AG04449 (cell line): ENCODE results near the gene ZBTB6.

Source experiments
- CTCF ChIA-PET: fragments of 350-600 bp; formaldehyde crosslinking; extraction: SDS; loops from one replicate; lab custom pipeline; 2021; ENCODE audit warnings: antibody characterized with exemption; lab: Yijun Ruan, JAX
- POLR2A ChIA-PET: fragments of 400-600, 350-600 bp; formaldehyde crosslinking; extraction: SDS; loops from one replicate; lab custom pipeline; 2020; ENCODE audit warnings: antibody characterized with exemption, inconsistent platforms; lab: Yijun Ruan, JAX
- DNase-seq: peaks from one replicate; pipeline ENCODE4 v3.0.0-alpha.2; 2010; ENCODE audit warnings: low read depth, low spot score
- H3K4me3 ChIP-seq: 2 replicates; pipeline ENCODE4 v1.5.1; 2011; ENCODE audit warnings: low read depth, mild to moderate bottlenecking, control low read depth, low read length
- CTCF ChIP-seq: IDR thresholded peaks from one replicate; pipeline ENCODE4 v1.5.1; 2011; ENCODE audit warnings: mild to moderate bottlenecking, moderate library complexity, low read length, control low read depth, inconsistent platforms; ENCODE audit not compliant: insufficient read depth; ENCODE audit errors: missing control alignments

Gene ZBTB6

GRCh38 chr9:122931226-122932121 is 18.4 kb upstream of the ZBTB6 start, which contains the start of gene ZBTB26:
ZBTB26 (minus strand) TSS chr9:122931512; CDS start chr9:122919934, 11,578 bp downstream.
- POLR2A ChIA-PET: interaction anchor here (0.8 to 3.2 kb wide), 4 partner anchors 9 to 105 kb away, joined by 3 to 15 read pairs (median 9); partner anchors contain the start of genes RABGAP1, RC3H2 and ZBTB6
- peak within 1 kb of the TSS; percentile 96 for H3K4me3 ChIP-seq
- TF ChIP-seq CTCF: no peak
- CTCF ChIA-PET: interaction anchor here (0.8 to 1.6 kb wide), 3 partner anchors 9 to 59 kb away, joined by 3 to 7 read pairs (median 3); partner anchors contain the start of gene RABGAP1
- peak; percentile 50 for DNase-seq

- H3K4me3 ChIP-seq: peak overlapping the region; percentile 96
- CTCF ChIA-PET: interaction anchor here (0.9 to 1.6 kb wide), 3 partner anchors 10 to 60 kb away, joined by 3 to 7 read pairs (median 4); partner anchors contain the start of gene RABGAP1
- POLR2A ChIA-PET: interaction anchor here (1.3 to 3.2 kb wide), 3 partner anchors 10 to 26 kb away, joined by 6 to 15 read pairs (median 14); partner anchors contain the start of genes RABGAP1, RC3H2 and ZBTB6
- TF ChIP-seq CTCF: no peak
- no peak for DNase-seq
Observed at GRCh38 chr9:122930541-122931225, 17.6 kb upstream of the ZBTB6 start.

- no peak overlapping the region; the same call in 1 of the 2 replicates for H3K4me3 ChIP-seq
- no peak for DNase-seq
- CTCF ChIA-PET: interaction anchor here (0.9 kb wide), 1 partner anchor 14 kb away, joined by 4 read pairs; no protein-coding TSS in a partner anchor
- POLR2A ChIA-PET: interaction anchor here (1.3 to 3.2 kb wide), 2 partner anchors 17 to 25 kb away, joined by 6 to 15 read pairs; partner anchors contain the start of genes RC3H2 and ZBTB6
- TF ChIP-seq CTCF: no peak
Observed at GRCh38 chr9:122929796-122930354, 16.8 kb upstream of the ZBTB6 start.

- POLR2A ChIA-PET: interaction anchor here (1.8 kb wide), 1 partner anchor 11 kb away, joined by 4 read pairs; the partner anchor contains the start of gene ZBTB6
- CTCF ChIA-PET: interaction anchor here (0.6 kb wide), 1 partner anchor 801 kb away, joined by 3 read pairs; no protein-coding TSS in a partner anchor
- no peak for DNase-seq
- no peak overlapping the region for H3K4me3 ChIP-seq
- TF ChIP-seq CTCF: no peak
Observed at GRCh38 chr9:122923947-122924346, 10.8 kb upstream of the ZBTB6 start.

GRCh38 chr9:122922713-122923112 is 9.6 kb upstream of the ZBTB6 start:
- ChIA-PET POLR2A (interaction anchor here (1.6 kb wide), 1 partner anchor 10 kb away, joined by 4 read pairs; the partner anchor contains the start of gene ZBTB6), CTCF (no interaction called here)
- no peak overlapping the region for H3K4me3 ChIP-seq
- TF ChIP-seq CTCF: no peak
- no peak for DNase-seq
